Stimulated activated CD4-positive, alpha-beta T cell treated with anti-CD3 and anti-CD28 coated beads, TNF-alpha, amount 100 ng/mL, for 24 hours (primary cell): ENCODE measurements around the gene METRNL.
"Not testable (repeated sequence)": the region's sequence is repeated elsewhere in the genome, so short reads cannot be mapped to it uniquely, and the experiment has no call there.

Source experiments
- DNase-seq, 3 experiments: peaks; one replicate each; pipeline ENCODE4 v3.0.0-alpha.2; 2020; ENCODE audit warnings: low read depth in 3 of 3

Gene METRNL

DNA sequence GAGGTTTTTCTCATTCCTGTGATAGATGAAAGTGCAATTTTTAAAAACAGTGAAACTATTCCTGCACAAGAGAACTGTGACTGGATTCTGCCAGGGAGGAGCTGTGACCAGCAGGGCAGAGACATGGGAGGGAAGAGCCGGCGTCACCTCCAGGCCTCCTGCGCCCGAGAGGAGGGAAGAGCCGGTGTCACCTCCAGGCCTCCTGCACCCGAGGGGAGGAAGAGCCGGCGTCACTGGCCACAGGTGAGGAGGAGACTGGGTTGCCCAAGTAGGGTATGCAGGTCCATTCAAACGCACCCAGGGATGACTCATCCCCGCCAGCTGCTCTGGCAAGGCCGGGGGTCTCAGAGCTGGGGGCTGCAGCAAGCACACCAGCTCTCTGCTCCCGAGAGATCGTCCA is 56.7 kb downstream of the METRNL start:
- no peak for DNase-seq

DNA sequence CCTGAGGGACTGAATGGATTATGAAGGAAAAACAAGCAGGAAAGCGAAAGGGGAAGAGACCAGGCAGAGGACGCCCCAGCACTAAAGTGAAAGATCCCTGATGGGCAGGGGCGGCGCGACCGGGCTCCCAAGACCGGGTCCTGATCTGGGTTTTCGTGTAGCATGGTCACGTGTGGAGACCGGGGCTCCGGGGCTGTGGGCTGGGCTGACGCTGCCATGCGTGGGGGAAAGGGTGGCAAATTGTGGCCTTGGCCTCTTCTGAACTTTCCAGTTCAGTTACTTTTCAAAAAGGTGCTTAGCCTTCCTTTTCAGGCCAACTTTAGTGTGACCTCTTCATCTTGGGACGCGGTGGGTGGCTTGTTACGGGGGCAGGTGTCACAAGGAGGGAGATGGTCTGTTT is 57.5 kb downstream of the METRNL start:
- no peak for DNase-seq

DNA sequence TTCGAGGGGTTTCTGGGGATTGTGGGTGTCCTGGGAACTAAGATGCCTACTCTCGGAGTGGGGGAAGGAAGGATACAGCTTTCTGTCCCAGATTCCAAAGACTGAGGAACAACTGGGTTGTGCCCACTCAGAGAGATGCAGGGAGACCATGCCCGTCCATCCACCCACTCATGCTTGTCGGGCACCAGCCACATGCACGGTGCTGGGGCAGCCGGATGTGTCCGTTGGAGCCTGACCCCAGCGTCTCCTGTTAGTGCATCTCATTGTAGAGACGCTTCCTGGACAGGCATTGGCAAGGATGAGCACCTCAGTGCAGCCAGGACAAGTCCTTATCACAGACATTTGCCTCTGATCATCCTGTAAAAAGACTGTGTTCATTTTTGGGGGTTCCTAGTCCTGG is 58.1 kb downstream of the METRNL start:
- DNase-seq: no peak

DNA sequence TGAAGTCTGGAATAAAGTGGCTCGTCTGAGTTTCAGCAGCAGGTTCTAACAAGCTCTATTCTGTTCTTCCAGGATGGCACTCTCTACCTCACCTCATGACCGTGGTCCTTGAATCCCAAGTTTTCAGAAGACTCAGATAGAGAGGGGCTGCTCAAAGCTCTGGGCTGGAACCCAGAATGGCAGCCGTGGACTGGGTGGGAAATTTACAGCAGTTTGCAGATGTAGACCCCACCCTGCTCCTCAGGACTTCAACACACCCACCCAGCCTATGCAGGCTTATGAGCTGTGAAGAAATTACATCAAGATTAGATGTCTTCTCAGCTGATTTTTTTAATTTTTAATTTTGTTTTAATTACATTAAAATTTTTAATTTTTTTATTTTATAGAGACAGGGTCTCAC is 59.4 kb downstream of the METRNL start:
- no peak for DNase-seq

DNA sequence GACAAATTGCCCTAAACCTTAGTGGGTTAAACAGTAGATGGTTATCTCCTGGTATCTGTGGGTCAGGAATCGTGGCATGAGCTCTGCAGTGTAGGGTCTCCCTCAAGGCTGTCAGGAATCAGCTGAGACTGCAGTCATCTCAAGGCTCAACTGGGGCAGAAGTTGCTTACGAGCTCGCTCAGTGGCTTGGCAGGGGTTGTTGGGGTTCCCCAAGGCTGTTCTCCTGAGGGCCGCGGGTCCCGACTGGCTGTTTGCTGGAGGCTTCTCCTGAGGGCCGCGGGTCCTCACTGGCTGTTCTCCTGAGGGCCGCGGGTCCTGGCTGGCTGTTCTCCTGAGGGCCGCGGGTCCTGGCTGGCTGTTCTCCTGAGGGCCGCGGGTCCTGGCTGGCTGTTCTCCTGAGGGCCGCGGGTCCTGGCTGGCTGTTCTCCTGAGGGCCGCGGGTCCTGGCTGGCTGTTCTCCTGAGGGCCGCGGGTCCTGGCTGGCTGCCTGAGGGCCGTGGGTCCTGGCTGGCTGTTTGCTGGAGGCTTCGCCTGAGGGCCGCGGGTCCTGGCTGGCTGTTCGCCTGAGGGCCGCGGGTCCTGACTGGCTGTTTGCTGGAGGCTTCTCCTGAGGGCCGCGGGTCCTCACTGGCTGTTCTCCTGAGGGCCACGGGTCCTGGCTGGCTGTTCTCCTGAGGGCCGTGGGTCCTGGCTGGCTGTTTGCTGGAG is 60.3 kb downstream of the METRNL start:
- not testable (repeated sequence) for DNase-seq

DNA sequence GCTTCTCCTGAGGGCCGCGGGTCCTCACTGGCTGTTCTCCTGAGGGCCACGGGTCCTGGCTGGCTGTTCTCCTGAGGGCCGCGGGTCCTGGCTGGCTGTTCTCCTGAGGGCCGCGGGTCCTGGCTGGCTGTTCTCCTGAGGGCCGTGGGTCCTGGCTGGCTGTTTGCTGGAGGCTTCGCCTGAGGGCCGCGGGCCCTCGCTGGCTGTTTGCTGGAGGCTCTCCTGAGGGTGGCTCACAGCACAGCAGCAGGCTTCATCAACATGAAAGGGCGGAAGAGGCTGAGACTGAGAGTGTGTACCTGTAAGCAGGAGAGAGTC is 60.8 kb downstream of the METRNL start:
- not testable (repeated sequence) for DNase-seq

DNA sequence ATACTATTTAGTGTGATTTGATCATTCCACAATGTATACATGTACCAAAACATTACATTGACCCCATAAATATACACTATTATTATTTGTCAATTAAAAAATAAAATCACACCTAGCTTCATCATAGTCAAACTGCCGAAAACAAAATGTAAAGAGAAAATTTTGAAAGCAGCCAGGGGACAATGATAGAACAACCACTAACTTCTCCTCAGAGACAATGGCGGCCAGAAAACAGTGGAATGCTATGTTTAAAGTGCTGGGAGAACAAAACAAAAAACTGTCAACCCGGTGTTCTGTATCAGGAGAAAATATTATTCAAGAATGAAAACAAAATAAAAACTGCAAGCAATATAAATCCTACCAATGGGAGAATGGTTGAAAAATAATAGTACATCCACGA is 63.2 kb downstream of the METRNL start:
- DNase-seq: no peak

DNA sequence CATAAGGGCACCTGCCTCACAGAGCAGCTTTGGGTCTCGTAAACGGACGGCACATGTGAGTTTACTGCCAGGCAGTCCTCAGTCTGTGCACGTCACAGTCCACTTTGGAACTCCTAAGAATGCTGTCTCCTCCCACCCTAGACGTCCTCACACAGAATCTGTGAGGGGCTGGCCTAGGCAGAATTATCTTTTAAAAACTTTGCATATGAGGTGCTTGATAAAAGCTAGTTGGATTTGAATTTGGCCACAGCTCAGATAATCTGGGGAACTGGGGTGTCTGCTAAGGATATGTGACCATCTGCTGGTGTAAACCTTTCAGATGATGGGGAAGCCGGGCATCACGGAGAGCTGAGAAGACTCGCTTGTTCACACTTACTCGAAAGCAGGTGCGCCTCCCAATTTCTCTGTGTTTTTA is 64.4 kb downstream of the METRNL start:
- no peak for DNase-seq
